Parathyroid adenoma (tissue), 2 donors: Measurements from ENCODE around the gene RASA3.

ENCODE experiments used
- H2AFZ ChIP-seq: fragments of 300-600 bp; sonication (generic); one replicate; pipeline ENCODE4 v1.7.0; 2017; ENCODE audit warnings: antibody characterized with exemption, mild to moderate bottlenecking
- H3K27ac ChIP-seq: fragments of 300-600 bp; sonication (generic); one replicate; pipeline ENCODE4 v1.7.0; 2017
- H3K27me3 ChIP-seq: fragments of 300-600 bp; sonication (generic); one replicate; pipeline ENCODE4 v1.7.0; 2017; ENCODE audit warnings: low read length; ENCODE audit not compliant: control insufficient read depth, insufficient read depth
- H3K36me3 ChIP-seq: fragments of 300-600 bp; sonication (generic); one replicate; pipeline ENCODE4 v1.7.0; 2017; ENCODE audit warnings: low read length; ENCODE audit not compliant: control insufficient read depth, insufficient read depth
- H3K4me1 ChIP-seq: fragments of 300-600 bp; sonication (generic); one replicate; pipeline ENCODE4 v1.7.0; 2017; ENCODE audit warnings: control low read depth
- H3K4me2 ChIP-seq: fragments of 300-600 bp; sonication (generic); one replicate; pipeline ENCODE4 v1.7.0; 2017; ENCODE audit warnings: low read length
- H3K4me3 ChIP-seq: fragments of 300-600 bp; sonication (generic); one replicate; pipeline ENCODE4 v1.7.0; 2017; ENCODE audit warnings: low read depth, low read length
- H3K79me2 ChIP-seq: fragments of 300-600 bp; sonication (generic); one replicate; pipeline ENCODE4 v1.7.0; 2017; ENCODE audit warnings: control low read depth
- H3K9ac ChIP-seq: fragments of 300-600 bp; sonication (generic); one replicate; pipeline ENCODE4 v1.7.0; 2017; ENCODE audit warnings: mild to moderate bottlenecking
- H3K9me3 ChIP-seq: fragments of 300-600 bp; sonication (generic); one replicate; pipeline ENCODE4 v1.7.0; 2017; ENCODE audit warnings: low read length; ENCODE audit not compliant: control insufficient read depth
- TF ChIP-seq, protein P1 (sequence below): fragments of 300-600 bp; sonication (generic); IDR thresholded peaks from one replicate; pipeline ENCODE4 v1.7.0; 2017; ENCODE audit warnings: antibody characterized with exemption, mild to moderate bottlenecking
- donor health status: primary hyperparathyroidism.

The RASA3 gene

DNA sequence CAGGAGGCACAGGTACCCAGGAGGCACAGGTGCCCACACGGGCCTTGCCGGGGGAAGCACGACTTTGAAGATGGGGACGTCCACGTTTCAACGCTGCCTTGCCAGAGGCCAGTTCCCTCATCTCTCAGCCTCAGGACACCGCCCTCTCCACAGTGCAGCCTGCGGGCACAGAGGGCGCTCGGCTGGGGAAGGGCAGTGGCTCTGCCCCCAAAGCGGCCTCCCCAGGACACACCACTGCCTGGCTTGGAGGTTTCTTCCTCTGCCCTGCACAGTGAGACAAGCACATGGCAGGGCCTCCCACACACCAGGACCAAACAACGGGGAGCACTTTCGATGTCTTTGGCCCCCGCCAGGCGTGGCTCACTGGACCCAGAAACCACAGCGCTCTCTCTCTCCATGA lies 73.0 kb downstream of the RASA3 start:
- Histone ChIP-seq H2AFZ (no peak overlapping the region), H3K27me3 (no peaks in the 10 kb centered on the region), H3K4me3 (no peak overlapping the region), H3K4me2 (no peak overlapping the region), H3K4me1 (no peaks in the 10 kb centered on the region), H3K79me2 (no peaks in the 10 kb centered on the region), H3K9ac (no peak overlapping the region), H3K36me3 (no peaks in the 10 kb centered on the region), H3K27ac (no peak overlapping the region), H3K9me3 (no peaks in the 10 kb centered on the region)
- TF ChIP-seq, protein P1, sequence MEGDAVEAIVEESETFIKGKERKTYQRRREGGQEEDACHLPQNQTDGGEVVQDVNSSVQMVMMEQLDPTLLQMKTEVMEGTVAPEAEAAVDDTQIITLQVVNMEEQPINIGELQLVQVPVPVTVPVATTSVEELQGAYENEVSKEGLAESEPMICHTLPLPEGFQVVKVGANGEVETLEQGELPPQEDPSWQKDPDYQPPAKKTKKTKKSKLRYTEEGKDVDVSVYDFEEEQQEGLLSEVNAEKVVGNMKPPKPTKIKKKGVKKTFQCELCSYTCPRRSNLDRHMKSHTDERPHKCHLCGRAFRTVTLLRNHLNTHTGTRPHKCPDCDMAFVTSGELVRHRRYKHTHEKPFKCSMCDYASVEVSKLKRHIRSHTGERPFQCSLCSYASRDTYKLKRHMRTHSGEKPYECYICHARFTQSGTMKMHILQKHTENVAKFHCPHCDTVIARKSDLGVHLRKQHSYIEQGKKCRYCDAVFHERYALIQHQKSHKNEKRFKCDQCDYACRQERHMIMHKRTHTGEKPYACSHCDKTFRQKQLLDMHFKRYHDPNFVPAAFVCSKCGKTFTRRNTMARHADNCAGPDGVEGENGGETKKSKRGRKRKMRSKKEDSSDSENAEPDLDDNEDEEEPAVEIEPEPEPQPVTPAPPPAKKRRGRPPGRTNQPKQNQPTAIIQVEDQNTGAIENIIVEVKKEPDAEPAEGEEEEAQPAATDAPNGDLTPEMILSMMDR, result no peak

DNA sequence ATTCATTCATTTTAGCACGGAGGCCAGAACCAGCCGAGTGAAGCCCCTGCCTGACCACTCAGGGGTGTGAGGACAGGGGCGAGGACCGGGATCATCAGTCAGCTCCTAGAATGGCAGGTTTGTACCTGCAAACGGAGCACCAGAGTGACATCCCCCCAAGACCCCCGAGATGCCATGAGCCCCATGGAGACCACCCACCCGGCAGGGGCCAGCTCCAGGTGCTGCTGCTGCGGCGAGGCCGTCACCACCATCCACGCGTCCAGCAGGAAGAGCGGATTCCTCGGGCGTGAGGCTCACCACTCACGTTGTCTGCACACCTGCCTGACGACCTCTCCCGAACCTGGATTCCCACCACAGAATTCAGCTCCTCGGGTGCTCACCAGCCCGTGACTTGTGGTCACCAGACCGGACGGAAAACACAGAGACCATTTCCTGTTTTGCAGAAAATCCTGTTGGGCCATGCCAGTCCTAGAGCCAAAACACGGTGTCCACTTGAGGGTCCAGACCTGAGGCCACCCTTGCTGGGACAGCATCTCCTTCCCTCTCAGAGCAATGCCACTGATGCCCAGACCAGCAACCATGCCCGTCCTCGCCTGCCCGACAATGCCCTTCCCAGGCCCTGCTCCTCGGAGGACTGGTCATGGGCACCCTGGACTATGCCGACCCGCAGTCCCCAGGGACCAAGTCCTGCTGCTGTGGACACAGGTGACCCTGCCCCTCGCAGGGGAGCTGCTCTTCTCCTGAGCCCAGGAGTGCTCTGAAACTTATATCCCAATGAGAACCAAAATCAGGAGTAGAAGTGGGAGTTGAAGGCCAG lies 74.2 kb downstream of the RASA3 start:
- no peak overlapping the region for H3K27ac ChIP-seq
- no peaks in the 10 kb centered on the region for H3K4me1 ChIP-seq

DNA sequence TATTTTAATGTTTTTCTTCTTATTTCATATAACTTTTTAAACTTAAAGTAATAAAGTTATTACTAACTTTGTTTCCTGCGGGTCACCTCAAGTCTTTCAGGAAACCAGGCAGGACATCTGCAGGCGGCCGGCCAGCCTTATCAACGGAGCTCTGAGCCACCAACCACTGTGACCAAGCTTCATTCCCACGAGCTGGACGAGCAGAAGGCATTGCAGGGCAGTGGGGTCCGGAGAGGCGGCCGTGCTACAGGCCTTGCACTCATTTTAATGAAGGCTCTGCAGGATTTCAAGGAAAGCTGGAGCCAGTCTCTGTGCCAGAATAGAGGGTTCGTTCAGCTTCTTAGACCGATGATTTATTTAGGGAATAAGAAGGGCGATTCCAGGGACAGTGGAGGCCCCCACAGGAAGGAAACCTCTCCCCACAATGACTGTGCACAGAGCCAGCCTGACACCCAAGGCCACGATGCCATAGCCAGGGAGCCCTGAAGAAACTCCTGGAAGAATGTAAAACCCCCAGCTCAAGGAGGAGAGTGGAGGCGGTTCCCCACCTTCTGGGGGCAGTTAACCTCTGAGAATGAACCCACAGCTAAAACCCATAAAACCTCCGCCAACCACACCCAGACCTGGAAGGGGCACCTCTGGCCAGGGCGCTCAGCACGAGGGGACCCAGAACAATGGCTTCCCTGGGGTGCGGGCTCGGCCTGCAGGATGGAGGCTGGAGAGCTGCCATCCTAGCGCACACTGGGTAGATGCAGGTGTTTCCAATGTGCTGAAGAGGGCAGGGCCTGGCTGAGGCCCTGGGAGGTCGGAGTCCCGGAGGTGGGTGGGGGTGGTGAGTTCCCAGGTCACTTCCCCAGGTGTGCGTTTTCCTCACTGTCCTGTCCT lies 75.0 kb downstream of the RASA3 start:
- Histone ChIP-seq H3K4me3 (no peak overlapping the region), H3K79me2 (no peaks in the 10 kb centered on the region), H3K27me3 (no peaks in the 10 kb centered on the region), H3K36me3 (no peaks in the 10 kb centered on the region), H2AFZ (no peak overlapping the region), H3K4me2 (no peak overlapping the region), H3K27ac (no peak overlapping the region), H3K9me3 (no peaks in the 10 kb centered on the region), H3K9ac (no peak overlapping the region), H3K4me1 (no peaks in the 10 kb centered on the region)
- TF ChIP-seq, protein P1, result no peak

More for the DNA sequence above, 74.2 kb downstream of the RASA3 start:
- Histone ChIP-seq H3K79me2 (no peaks in the 10 kb centered on the region), H3K9me3 (no peaks in the 10 kb centered on the region), H3K4me2 (no peak overlapping the region), H3K9ac (no peak overlapping the region), H2AFZ (no peak overlapping the region), H3K27me3 (no peaks in the 10 kb centered on the region), H3K36me3 (no peaks in the 10 kb centered on the region), H3K4me3 (no peak overlapping the region)
- TF ChIP-seq, protein P1, result no peak

DNA sequence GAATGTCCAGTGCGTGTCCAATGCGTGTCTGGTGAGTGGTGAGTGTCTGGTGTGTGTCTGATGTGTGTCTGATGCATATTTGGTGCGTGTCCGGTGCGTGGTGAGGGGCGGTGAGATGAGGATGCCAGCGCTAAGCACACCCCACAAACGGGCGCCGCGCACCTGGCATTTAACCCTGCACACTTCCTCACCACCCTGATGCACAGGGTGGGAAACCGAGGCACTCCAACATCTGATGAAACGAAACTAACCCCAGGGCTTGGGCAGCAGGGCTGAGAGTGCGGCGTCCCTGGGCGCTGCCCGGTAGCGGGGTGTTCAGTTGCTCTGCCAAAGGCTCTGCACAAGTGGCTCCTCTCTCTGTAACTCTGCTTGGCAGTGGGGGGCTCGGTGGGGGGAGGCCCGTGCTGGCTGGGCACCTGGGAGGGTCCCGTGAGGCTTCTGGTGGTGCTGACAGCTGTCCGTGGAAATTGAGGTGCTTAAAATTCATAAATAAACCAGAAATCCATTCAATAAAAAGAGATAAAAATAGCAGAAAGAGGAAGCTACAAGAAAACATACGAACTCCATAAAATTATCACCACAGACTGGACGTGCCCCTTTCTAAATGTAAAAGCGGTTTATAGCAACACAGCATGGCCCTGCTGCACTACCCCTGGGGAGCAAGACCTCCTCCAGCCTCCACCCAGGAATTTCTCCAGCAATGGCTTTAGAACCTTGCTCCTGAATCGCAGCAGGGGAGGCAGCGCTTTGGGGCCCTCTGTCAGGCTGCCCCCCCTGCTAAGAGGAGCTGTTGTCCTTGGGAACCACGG lies 76.0 kb downstream of the RASA3 start:
- H3K4me2 ChIP-seq, result no peak overlapping the region
- no peaks in the 10 kb centered on the region for H3K36me3 ChIP-seq
- no peak overlapping the region for H3K4me3 ChIP-seq
- H3K79me2 ChIP-seq, result no peaks in the 10 kb centered on the region
- no peaks in the 10 kb centered on the region for H3K4me1 ChIP-seq
- H3K27me3 ChIP-seq, result no peaks in the 10 kb centered on the region
- no peaks in the 10 kb centered on the region for H3K9me3 ChIP-seq
- H3K27ac ChIP-seq, result no peak overlapping the region
- H2AFZ ChIP-seq, result no peak overlapping the region
- TF ChIP-seq, protein P1, result no peak
- no peak overlapping the region for H3K9ac ChIP-seq
